NT2/D1 (cell line): ENCODE data around the gene IGF2R.

ENCODE experiments used
- DNase-seq: peaks from one replicate; pipeline ENCODE4 v3.0.0-alpha.2; 2011; ENCODE audit warnings: low read depth, low spot score
- H3K27me3 ChIP-seq: 2 replicates; pipeline ENCODE4 v1.6.0; 2011; ENCODE audit warnings: mild to moderate bottlenecking; ENCODE audit not compliant: insufficient read length, insufficient read depth
- H3K36me3 ChIP-seq: 2 replicates; pipeline ENCODE4 v1.6.1; 2011; ENCODE audit warnings: mild to moderate bottlenecking, low read length, mixed read lengths; ENCODE audit not compliant: insufficient read depth, insufficient read length
- H3K4me1 ChIP-seq: 2 replicates; pipeline ENCODE4 v1.5.1; 2011; ENCODE audit not compliant: insufficient read depth, insufficient read length
- H3K4me3 ChIP-seq: 2 replicates; pipeline ENCODE4 v1.5.1; 2011; ENCODE audit warnings: low read depth; ENCODE audit not compliant: insufficient read length
- H3K9ac ChIP-seq: 2 replicates; pipeline ENCODE4 v1.6.0; 2011; ENCODE audit warnings: low read depth; ENCODE audit not compliant: insufficient read length
- H3K9me3 ChIP-seq: 2 replicates; pipeline ENCODE4 v1.5.1; 2011; ENCODE audit warnings: mild to moderate bottlenecking, low read length; ENCODE audit not compliant: insufficient read depth
- SUZ12 ChIP-seq: IDR thresholded peaks from 2 replicates; pipeline ENCODE4 v1.6.1; 2011; ENCODE audit not compliant: insufficient read length, insufficient read depth; ENCODE audit errors: extremely low read depth
- YY1 ChIP-seq: IDR thresholded peaks from 2 replicates; pipeline ENCODE4 v1.6.1; 2011; ENCODE audit not compliant: insufficient read length, insufficient read depth
- ZNF274 ChIP-seq: IDR thresholded peaks from 2 replicates; pipeline ENCODE4 v1.6.1; 2011; ENCODE audit warnings: mild to moderate bottlenecking, low read depth, low read length

IGF2R gene

GRCh38 chr6:160080097-160080496 lies 111.2 kb downstream of the IGF2R start:
- Histone ChIP-seq H3K36me3 (peaks cover 75% of the 10 kb centered on the region), H3K4me1 (no peaks in the 10 kb centered on the region), H3K9ac (no peak overlapping the region), H3K4me3 (no peak overlapping the region), H3K9me3 (0 out of 2 replicates have a peak, but pooled peaks cover 8% of the 10 kb centered on the region), H3K27me3 (no peaks in the 10 kb centered on the region)
- TF ChIP-seq ZNF274: no peak
- no peak for TF ChIP-seq YY1
- TF ChIP-seq SUZ12: no peak
- no peak for DNase-seq

DNA sequence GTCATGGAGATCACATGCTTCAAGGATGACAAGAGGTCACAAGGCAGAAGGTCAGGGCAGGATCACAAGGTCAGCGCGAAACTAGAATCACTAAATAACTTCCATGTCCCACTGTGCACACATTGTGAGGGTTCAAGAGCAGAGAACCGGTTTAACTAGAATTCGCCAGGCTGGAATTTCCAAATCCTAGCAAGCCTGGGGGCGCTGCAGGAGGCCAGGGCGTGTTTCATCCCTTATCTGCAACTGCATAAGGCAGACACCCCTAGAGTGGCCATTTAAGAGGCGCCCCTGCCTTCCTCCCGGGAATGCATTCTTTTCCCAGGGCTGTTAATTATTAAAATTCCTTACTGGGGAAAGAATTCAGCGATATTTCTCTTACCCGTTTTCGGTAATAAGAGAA lies 112.5 kb downstream of the IGF2R start:
- H3K36me3 ChIP-seq: peaks cover 75% of the 10 kb centered on the region
- no peaks in the 10 kb centered on the region for H3K4me1 ChIP-seq
- TF ChIP-seq YY1: no peak
- no peak for TF ChIP-seq ZNF274
- no peak for TF ChIP-seq SUZ12
- DNase-seq: no peak
- no peak overlapping the region for H3K4me3 ChIP-seq
- H3K9me3 ChIP-seq: 0 out of 2 replicates have a peak, but pooled peaks cover 8% of the 10 kb centered on the region
- no peaks in the 10 kb centered on the region for H3K27me3 ChIP-seq
- H3K9ac ChIP-seq: no peak overlapping the region

DNA sequence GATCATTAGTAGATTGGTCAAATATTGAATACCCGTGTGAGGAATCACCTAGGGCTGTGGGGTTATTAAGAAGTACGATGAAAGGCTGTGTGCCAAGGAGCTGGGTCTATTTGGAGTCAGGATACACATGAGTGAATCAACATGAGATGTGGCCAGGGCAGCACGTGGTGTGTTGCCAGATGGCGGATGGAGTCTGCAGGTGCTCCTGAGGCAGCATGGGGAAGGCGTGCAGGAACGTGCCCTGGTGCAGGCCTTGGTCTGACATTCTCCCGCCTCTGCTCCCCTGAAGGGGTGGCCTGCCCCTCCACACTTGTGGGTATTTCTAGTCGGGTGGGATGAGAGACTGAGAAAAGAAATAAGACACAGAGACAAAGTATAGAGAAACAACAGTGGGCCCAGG lies 113.7 kb downstream of the IGF2R start:
- Histone ChIP-seq H3K9me3 (0 out of 2 replicates have a peak, but pooled peaks cover 8% of the 10 kb centered on the region), H3K9ac (no peak overlapping the region), H3K4me3 (no peak overlapping the region), H3K36me3 (peaks cover 73% of the 10 kb centered on the region), H3K27me3 (no peaks in the 10 kb centered on the region), H3K4me1 (no peaks in the 10 kb centered on the region)
- no peak for DNase-seq
- TF ChIP-seq YY1: no peak
- no peak for TF ChIP-seq SUZ12
- no peak for TF ChIP-seq ZNF274

DNA sequence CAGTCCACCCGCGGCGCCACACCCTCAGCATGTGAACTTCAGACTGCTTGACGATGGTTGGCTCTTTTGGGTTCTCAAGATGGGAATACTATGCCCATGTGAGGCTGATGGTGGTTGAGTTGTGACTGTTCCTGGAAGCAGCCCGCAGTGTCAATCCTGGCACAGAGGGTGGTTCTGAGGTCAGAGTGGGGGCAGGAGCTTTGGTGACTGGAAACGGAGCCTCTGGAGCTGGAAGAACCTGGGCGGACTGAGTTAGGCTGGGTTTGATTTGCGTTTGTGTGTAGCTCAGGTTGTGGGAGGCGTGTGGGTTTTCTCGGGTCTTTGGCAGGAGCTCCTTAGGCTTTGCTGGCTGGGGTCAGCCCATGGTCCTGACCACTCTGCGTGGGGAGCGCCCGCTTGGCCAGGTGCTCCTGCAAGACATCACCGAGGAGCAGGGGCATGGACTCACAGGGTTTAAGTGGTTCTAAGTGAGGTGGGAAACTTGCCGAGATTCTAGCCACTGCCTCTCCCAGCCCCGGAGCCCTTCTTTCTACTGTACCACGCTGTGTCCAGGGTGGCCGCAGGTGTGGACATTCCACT lies 115.4 kb downstream of the IGF2R start:
- Histone ChIP-seq H3K36me3 (peaks cover 69% of the 10 kb centered on the region), H3K4me3 (no peak overlapping the region), H3K9me3 (0 out of 2 replicates have a peak, but pooled peaks cover 8% of the 10 kb centered on the region), H3K4me1 (no peaks in the 10 kb centered on the region), H3K27me3 (no peaks in the 10 kb centered on the region), H3K9ac (no peak overlapping the region)
- TF ChIP-seq SUZ12: no peak
- TF ChIP-seq ZNF274: no peak
- TF ChIP-seq YY1: no peak
- DNase-seq: no peak

DNA sequence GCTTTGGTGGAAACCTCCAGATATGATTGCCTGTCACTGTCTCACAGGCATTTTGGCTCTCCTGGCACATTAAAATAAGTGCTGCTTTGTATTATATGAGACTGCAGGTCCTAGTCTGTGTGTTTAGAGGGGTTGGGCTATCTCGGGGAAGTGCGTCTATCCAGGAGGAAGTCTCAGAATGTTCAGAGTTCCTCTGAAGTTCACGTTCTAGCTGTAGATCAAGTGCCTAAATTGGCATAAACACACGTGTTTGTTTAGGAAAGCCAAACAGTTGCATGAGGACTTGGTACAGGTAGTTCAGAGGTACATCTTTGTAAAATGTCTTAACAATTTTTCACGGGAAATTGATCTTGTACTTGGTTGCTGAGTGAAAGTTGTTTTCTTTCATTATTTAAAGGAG lies 116.3 kb downstream of the IGF2R start:
- TF ChIP-seq YY1 (no peak), SUZ12 (no peak), ZNF274 (no peak)
- H3K4me3 ChIP-seq: no peak overlapping the region
- no peak for DNase-seq
- no peak overlapping the region for H3K9ac ChIP-seq
- H3K9me3 ChIP-seq: 0 out of 2 replicates have a peak, but pooled peaks cover 4% of the 10 kb centered on the region
- H3K4me1 ChIP-seq: no peaks in the 10 kb centered on the region
- peaks cover 69% of the 10 kb centered on the region for H3K36me3 ChIP-seq
- no peaks in the 10 kb centered on the region for H3K27me3 ChIP-seq

DNA sequence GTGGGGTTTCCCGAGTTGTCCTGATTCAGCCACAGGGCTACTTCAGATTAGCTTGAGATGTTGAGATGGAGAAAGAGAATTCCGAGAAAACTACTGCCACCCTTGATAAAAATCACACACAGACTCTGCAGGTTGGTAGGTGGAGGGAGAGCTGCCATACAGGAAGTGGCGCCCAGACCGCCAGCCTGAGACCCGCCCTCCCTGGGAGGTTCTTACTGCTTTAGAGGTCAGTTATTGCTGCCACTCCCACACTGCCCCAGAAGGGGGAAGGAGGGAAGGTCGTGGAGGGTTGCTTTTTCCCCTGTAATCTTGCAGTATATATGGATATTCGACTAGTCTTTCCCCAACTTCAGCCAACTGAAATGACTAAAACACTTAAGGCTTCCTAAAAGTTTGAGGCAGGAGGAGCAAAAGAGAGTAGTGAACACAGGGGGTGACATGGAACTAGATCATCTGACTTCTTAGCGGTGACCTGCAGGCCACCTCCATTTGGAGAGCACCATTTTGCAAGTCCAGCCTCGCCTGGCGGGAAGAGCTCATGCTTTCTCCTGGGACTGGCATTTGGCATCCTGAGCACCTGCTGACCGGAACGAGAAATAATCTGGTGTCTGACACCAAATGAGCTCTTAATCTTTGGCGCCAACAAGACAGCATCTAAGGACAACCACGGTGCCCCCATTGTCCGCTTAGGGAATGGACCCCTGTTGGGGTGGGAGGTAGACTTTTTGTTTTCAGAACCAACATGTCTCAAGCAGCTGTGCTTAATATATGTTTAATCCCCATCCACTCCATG lies 117.0 kb downstream of the IGF2R start:
- no peak for TF ChIP-seq ZNF274
- no peak for TF ChIP-seq YY1
- TF ChIP-seq SUZ12: no peak
- no peaks in the 10 kb centered on the region for H3K4me1 ChIP-seq
- H3K4me3 ChIP-seq: no peak overlapping the region
- no peak for DNase-seq
- peaks cover 71% of the 10 kb centered on the region for H3K36me3 ChIP-seq
- no peaks in the 10 kb centered on the region for H3K27me3 ChIP-seq
- no peaks in the 10 kb centered on the region for H3K9me3 ChIP-seq
- H3K9ac ChIP-seq: no peak overlapping the region

- Histone ChIP-seq H3K9me3 (no peaks in the 10 kb centered on the region), H3K9ac (no peak overlapping the region), H3K27me3 (no peaks in the 10 kb centered on the region), H3K4me3 (no peak overlapping the region), H3K4me1 (no peaks in the 10 kb centered on the region), H3K36me3 (peaks cover 72% of the 10 kb centered on the region)
- no peak for DNase-seq
- TF ChIP-seq SUZ12 (no peak), YY1 (no peak), ZNF274 (no peak)
These were observed 117.9 kb downstream of the IGF2R start for GRCh38 chr6:160086754-160087153.

- H3K9ac ChIP-seq: no peak overlapping the region
- no peaks in the 10 kb centered on the region for H3K9me3 ChIP-seq
- DNase-seq: peak; percentile 13
- no peak overlapping the region for H3K4me3 ChIP-seq
- H3K27me3 ChIP-seq: no peaks in the 10 kb centered on the region
- H3K36me3 ChIP-seq: peaks cover 84% of the 10 kb centered on the region
- TF ChIP-seq SUZ12 (no peak), ZNF274 (no peak), YY1 (no peak)
- no peaks in the 10 kb centered on the region for H3K4me1 ChIP-seq
These were observed 119.3 kb downstream of the IGF2R start for GRCh38 chr6:160088069-160088783.
